ENCODE measurements around the gene SPTBN1. TPM values are rescaled to one million over a fixed set of nuclear protein-coding genes. Genes with fewer than 3 reads are reported as not detected.

SPTBN1 gene
- total and polyA plus RNA-seq, 9 of the 15 experiments (the other 6 are each of a cell fraction or from before 2014, with no cell fraction given) = 8.9 to 66.8 (median 31.4) TPM

DNA sequence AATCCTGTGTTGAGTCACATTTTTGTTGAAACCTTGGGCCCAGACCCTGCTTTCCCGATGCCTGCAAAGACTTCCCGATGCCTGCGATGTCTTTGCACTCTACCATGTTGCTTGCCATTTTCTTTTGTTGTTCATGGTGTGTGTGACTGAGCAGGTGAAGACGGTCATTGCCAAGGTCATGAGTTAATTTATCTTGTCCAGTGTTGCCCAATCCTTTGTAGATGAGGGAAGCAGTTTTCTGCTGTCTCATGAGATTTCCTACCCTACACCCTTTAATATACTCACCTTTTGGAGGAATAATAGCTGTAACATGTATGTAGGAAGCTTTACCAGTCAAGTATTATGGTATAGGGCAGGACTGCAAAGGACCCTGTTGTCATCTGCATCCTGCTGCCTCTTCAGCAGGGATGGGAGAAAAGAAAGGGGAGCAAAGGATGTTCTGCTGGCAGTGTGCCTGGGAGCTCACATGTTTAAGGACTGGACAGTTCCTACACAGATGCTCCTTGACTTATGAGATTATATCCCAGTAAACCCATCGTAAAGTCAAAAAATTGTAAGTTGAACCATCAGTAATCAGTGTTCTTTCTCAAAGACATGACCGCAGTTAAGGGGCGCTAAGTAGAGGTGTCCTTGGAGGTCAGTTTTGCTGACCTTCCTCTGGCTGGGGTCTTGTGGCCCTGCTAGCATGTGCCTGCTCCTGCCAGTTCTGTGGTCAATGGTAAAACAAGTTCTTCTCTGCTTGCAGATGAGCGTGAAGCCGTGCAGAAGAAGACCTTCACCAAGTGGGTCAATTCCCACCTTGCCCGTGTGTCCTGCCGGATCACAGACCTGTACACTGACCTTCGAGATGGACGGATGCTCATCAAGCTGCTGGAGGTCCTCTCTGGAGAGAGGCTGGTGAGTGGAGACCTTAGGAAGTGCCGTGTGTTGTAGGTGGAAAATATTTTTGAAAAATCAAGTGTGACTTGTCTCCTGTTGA, 142.5 kb downstream of the SPTBN1 start (continued):
- TF ChIP-seq, protein P1, sequence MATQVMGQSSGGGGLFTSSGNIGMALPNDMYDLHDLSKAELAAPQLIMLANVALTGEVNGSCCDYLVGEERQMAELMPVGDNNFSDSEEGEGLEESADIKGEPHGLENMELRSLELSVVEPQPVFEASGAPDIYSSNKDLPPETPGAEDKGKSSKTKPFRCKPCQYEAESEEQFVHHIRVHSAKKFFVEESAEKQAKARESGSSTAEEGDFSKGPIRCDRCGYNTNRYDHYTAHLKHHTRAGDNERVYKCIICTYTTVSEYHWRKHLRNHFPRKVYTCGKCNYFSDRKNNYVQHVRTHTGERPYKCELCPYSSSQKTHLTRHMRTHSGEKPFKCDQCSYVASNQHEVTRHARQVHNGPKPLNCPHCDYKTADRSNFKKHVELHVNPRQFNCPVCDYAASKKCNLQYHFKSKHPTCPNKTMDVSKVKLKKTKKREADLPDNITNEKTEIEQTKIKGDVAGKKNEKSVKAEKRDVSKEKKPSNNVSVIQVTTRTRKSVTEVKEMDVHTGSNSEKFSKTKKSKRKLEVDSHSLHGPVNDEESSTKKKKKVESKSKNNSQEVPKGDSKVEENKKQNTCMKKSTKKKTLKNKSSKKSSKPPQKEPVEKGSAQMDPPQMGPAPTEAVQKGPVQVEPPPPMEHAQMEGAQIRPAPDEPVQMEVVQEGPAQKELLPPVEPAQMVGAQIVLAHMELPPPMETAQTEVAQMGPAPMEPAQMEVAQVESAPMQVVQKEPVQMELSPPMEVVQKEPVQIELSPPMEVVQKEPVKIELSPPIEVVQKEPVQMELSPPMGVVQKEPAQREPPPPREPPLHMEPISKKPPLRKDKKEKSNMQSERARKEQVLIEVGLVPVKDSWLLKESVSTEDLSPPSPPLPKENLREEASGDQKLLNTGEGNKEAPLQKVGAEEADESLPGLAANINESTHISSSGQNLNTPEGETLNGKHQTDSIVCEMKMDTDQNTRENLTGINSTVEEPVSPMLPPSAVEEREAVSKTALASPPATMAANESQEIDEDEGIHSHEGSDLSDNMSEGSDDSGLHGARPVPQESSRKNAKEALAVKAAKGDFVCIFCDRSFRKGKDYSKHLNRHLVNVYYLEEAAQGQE (IDR thresholded peaks at IDR 0.05; ENCODE audit: borderline replicate concordance) = peak; percentile 88
- TF ChIP-seq, protein P1 (CRISPR knock-in tag; IDR thresholded peaks at IDR 0.05; ENCODE audit: low read depth) = peak; percentile 84
- TF ChIP-seq ZNF316 (IDR thresholded peaks at IDR 0.05) = peak; percentile 58; the same call in 1 of the 2 replicates
- TF ChIP-seq CEBPG (CRISPR knock-in tag; IDR thresholded peaks at IDR 0.05) = no peak
- TF ChIP-seq CEBPG (tag; conservative IDR thresholded peaks at IDR 0.05 in 1 of 2, IDR thresholded peaks at IDR 0.05 in 1 of 2) = peak; percentile 66 to 72; a peak in 3 of 4 replicates
- TF ChIP-seq C11orf30 (IDR thresholded peaks at IDR 0.05; ENCODE audit: low read depth) = peak; percentile 63
- no peak for TF ChIP-seq GABPB1 (CRISPR knock-in tag; IDR thresholded peaks at IDR 0.05)
- TF ChIP-seq MXI1 (IDR thresholded peaks at IDR 0.05; ENCODE audit: low read depth, low read length) = no peak

Data from K562 (cell line).